Measurements from ENCODE around the gene CLEC2D. TPM values are rescaled to one million over a fixed set of nuclear protein-coding genes. Genes with fewer than 3 reads are reported as not detected.

The CLEC2D gene
- total RNA-seq, 2 donors from 2014 or later: 19.3 to 21.5 TPM

DNA sequence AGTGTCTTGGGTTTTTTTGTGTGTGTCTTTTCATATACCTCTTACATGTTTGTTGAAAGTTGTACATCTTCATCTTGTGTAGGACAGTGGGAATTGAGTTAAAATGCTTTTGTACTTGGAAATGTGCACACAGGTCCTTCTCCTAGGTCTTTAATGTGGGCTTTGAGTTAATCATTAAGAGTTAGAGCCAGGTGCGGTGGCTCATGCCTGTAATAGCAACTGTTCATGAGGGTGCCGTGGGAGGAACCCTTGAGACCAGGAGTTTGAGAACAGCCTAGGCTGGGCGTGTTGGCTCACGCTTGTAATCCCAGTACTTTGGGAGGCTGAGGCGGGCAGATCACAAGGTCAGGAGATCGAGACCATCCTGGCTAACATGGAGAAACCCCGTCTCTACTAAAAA is 49.5 kb downstream of the CLEC2D start:
- H3K4me1 Mint-ChIP-seq: peaks cover 13% of the 10 kb centered on the region
- WGBS, 2 experiments (ENCODE audit: insufficient coverage in 1 of 2, insufficient read length in 1 of 2): 96 to 100% methylated on average over 3 to 7 of the region's 7 CpGs
- Histone ChIP-seq H3K4me1 (ENCODE audit: control insufficient read depth, insufficient read depth, low read length) (no peaks in the 10 kb centered on the region), H3K9ac (ENCODE audit: extremely low read depth, low read length, poor library complexity, severe bottlenecking) (no peak overlapping the region), H3K4me3 (ENCODE audit: low read length) (no peak overlapping the region), H3K27me3 (ENCODE audit: control insufficient read depth, insufficient read depth, low read length, poor library complexity, severe bottlenecking) (no peaks in the 10 kb centered on the region), H3K9me3 (ENCODE audit: control insufficient read depth, low read length) (no peaks in the 10 kb centered on the region), H3K27ac (ENCODE audit: low read depth, low read length) (no peak overlapping the region), H3K36me3 (ENCODE audit: control insufficient read depth, insufficient read depth, low read length) (no peaks in the 10 kb centered on the region)
- H3K27me3 Mint-ChIP-seq (ENCODE audit: insufficient read depth): no peaks in the 10 kb centered on the region
- no peaks in the 10 kb centered on the region for H3K36me3 Mint-ChIP-seq (ENCODE audit: low read depth)
- DNase-seq: no peak
- no peak for TF ChIP-seq CTCF (conservative IDR thresholded peaks at IDR 0.05)
- no peak overlapping the region for H3K4me3 Mint-ChIP-seq
- H3K27ac Mint-ChIP-seq: no peak overlapping the region
- H3K9me3 Mint-ChIP-seq: no peaks in the 10 kb centered on the region

DNA sequence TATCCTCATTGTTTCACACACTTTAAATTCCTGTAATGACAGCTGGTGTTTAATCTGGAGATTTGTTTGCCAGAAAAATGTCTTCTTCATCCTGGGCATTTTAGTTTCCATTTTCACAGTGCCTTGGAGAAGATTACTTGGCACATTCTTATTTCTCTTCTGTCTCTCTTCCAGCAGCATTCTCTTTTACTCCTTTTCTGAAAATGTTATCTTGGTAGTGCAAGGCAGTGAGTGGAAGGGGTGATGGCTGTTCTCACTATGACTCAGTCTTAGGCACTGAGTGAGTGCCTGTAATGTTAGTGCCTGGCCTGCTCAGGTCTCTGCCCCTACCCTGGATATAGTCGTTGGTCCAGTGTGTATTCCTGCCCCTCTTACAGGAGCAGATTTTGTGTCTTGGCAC is 50.3 kb downstream of the CLEC2D start:
- Histone ChIP-seq H3K36me3 (ENCODE audit: control insufficient read depth, insufficient read depth, low read length) (no peaks in the 10 kb centered on the region), H3K4me3 (ENCODE audit: low read length) (no peak overlapping the region), H3K9me3 (ENCODE audit: control insufficient read depth, low read length) (no peaks in the 10 kb centered on the region), H3K27ac (ENCODE audit: low read depth, low read length) (no peak overlapping the region), H3K9ac (ENCODE audit: extremely low read depth, low read length, poor library complexity, severe bottlenecking) (no peak overlapping the region), H3K27me3 (ENCODE audit: control insufficient read depth, insufficient read depth, low read length, poor library complexity, severe bottlenecking) (no peaks in the 10 kb centered on the region), H3K4me1 (ENCODE audit: control insufficient read depth, insufficient read depth, low read length) (no peaks in the 10 kb centered on the region)
- Mint-ChIP-seq H3K9me3 (no peaks in the 10 kb centered on the region), H3K4me3 (no peak overlapping the region), H3K27ac (no peak overlapping the region), H3K36me3 (ENCODE audit: low read depth) (no peaks in the 10 kb centered on the region), H3K4me1 (peaks cover 13% of the 10 kb centered on the region), H3K27me3 (ENCODE audit: insufficient read depth) (no peaks in the 10 kb centered on the region)
- no peak for TF ChIP-seq CTCF (conservative IDR thresholded peaks at IDR 0.05)
- 0% methylated on average over 1 of the region's 1 CpG for WGBS, 2 experiments (ENCODE audit: insufficient coverage in 1 of 2, insufficient read length in 1 of 2)
- DNase-seq: no peak

DNA sequence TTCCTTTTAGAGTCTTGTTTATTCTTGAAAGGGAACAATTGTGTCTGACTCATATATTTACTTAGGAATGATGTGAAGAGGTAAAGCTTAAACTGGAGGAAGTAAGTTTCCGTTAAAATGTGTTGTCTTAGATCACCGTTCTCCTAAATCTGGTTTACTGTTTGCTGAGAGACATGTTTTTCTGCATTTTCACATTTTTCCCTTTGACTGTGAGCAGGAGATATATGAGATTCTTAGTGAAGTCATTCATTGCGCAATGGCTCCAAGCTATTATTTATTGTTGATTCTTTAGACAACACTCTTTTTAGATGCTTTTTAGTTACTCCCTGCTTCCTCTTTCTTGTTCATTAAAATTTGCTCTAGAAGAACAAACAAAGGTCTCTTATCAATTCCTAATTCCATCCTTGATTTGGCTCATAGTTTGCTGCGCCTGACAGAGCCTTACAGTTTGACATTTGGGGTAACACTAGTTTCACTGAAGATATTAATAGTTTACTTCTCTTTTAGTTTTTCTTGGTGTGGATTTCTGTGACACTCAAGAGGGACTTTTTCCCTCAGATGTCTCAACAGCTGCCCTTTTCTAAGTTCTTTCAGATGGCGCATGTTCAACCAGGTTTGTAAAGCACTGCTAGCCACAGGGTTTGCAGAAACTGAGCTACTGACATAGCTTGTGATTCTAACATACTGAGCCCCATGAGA is 52.0 kb downstream of the CLEC2D start:
- Mint-ChIP-seq H3K27ac (no peak overlapping the region), H3K9me3 (no peaks in the 10 kb centered on the region)
- no peaks in the 10 kb centered on the region for H3K27me3 ChIP-seq (ENCODE audit: control insufficient read depth, insufficient read depth, low read length, poor library complexity, severe bottlenecking)

More for the DNA sequence above, 52.0 kb downstream of the CLEC2D start:
- Mint-ChIP-seq H3K27me3 (ENCODE audit: insufficient read depth) (no peaks in the 10 kb centered on the region), H3K4me3 (no peak overlapping the region), H3K4me1 (peaks cover 13% of the 10 kb centered on the region), H3K36me3 (ENCODE audit: low read depth) (no peaks in the 10 kb centered on the region)
- TF ChIP-seq CTCF (conservative IDR thresholded peaks at IDR 0.05): no peak
- no peak overlapping the region for H3K4me3 ChIP-seq (ENCODE audit: low read length)
- H3K9ac ChIP-seq (ENCODE audit: extremely low read depth, low read length, poor library complexity, severe bottlenecking): no peak overlapping the region
- 90 to 91% methylated on average over 3 to 5 of the region's 5 CpGs for WGBS, 2 experiments (ENCODE audit: insufficient coverage in 1 of 2, insufficient read length in 1 of 2)
- H3K36me3 ChIP-seq (ENCODE audit: control insufficient read depth, insufficient read depth, low read length): no peaks in the 10 kb centered on the region
- no peak overlapping the region for H3K27ac ChIP-seq (ENCODE audit: low read depth, low read length)
- no peaks in the 10 kb centered on the region for H3K4me1 ChIP-seq (ENCODE audit: control insufficient read depth, insufficient read depth, low read length)
- no peaks in the 10 kb centered on the region for H3K9me3 ChIP-seq (ENCODE audit: control insufficient read depth, low read length)
- no peak for DNase-seq
